Kidney (tissue), 14 donors: Measurements from ENCODE around the gene RNF11. TPM values are rescaled to one million over a fixed set of nuclear protein-coding genes. Genes with fewer than 3 reads are reported as not detected.

ENCODE experiments used
- DNase-seq, 5 donors: peaks; one replicate each; pipeline ENCODE4 v3.0.0-alpha.2; 2013 to 2020
- FAIRE-seq: peaks from 2 replicates; lab custom pipeline; 2012; peaks lifted over from hg19 to GRCh38; lab: Jason Lieb, UNC
- H3K27ac ChIP-seq, 2 donors: one replicate each; pipeline ENCODE4 v1.7.0; 2013; ENCODE audit warnings: low read depth in 2 of 2, low read length in 2 of 2, inconsistent platforms in 1 of 2
- H3K27me3 ChIP-seq: one replicate; pipeline ENCODE4 v1.7.1; 2013; ENCODE audit warnings: low read length, inconsistent platforms; ENCODE audit not compliant: control insufficient read depth, insufficient read depth
- H3K36me3 ChIP-seq, 3 donors: one replicate each; pipeline versions ENCODE4 v1.7.0 to v1.7.1; 2013; ENCODE audit warnings: low read length in 3 of 3, control low read depth in 1 of 3, inconsistent platforms in 1 of 3; ENCODE audit not compliant: insufficient read depth in 3 of 3, control insufficient read depth in 2 of 3
- H3K4me1 ChIP-seq, 3 donors: one replicate each; pipeline versions ENCODE4 v1.7.0 to v1.7.1; 2013; ENCODE audit warnings: low read length in 3 of 3, inconsistent platforms in 1 of 3, low read depth in 1 of 3; ENCODE audit not compliant: control insufficient read depth in 2 of 3, insufficient read depth in 2 of 3
- H3K4me3 ChIP-seq, 3 donors: one replicate each; pipeline versions ENCODE4 v1.7.0 to v1.8.1; 2013; ENCODE audit warnings: low read length in 3 of 3, control low read depth in 1 of 3, inconsistent platforms in 1 of 3
- H3K9ac ChIP-seq, 3 donors: one replicate each; pipeline versions ENCODE4 v1.7.0 to v1.7.1; 2013; ENCODE audit warnings: low read length in 3 of 3, control low read depth in 1 of 3, inconsistent platforms in 1 of 3
- H3K9me3 ChIP-seq, 3 donors: one replicate each; pipeline versions ENCODE4 v1.7.0 to v1.7.1; 2013; ENCODE audit warnings: low read length in 3 of 3, control low read depth in 1 of 3, inconsistent platforms in 1 of 3; ENCODE audit not compliant: control insufficient read depth in 2 of 3, insufficient read depth in 1 of 3
- CTCF ChIP-seq: IDR thresholded peaks from 3 replicates; pipeline ENCODE4 v1.5.1; 2012; ENCODE audit warnings: mild to moderate bottlenecking, moderate library complexity, borderline replicate concordance; ENCODE audit not compliant: insufficient read depth; ENCODE audit errors: extremely low read depth
- intact Hi-C: fragments of 100-400 bp; cut with DNase I; formaldehyde crosslinking; loops from one replicate; pipeline ENCODE4 v1.11.1; 2022
- polyA plus RNA-seq: library from polyadenylated mRNA; stranded (reverse); fragments of 350-450 nt; fragmentation: Illumina TruSeq; extraction: RNeasy Lipid Tissue Mini Kit (QIAGEN cat#74804); gene quantifications from one replicate; pipeline ENCODE4 v1.2.3, GENCODE V29; 2014; ENCODE audit warnings: low read depth, low replicate concordance; ENCODE audit not compliant: insufficient read depth
- total RNA-seq: library from RNA; stranded (reverse); fragmentation: NEBNext Ultra II Directional; extraction: Animal tissue kit (Norgen Biotek cat#: 25700); gene quantifications from one replicate; pipeline ENCODE4 v1.2.1, GENCODE V29; 2021
- donor health status: control.
- donor health status: control.
- donor health status: control.
- donor health status: control.
- donor health status: control.
- donor health status: DM: yes; HTN: yes; CAD: no.
- donor health status: Normal renal cell carcinoma (clear cell type).

Gene RNF11
- total and polyA plus RNA-seq, 2 donors from 2014 or later = 62.5 to 105 TPM

- H3K27ac ChIP-seq = no peak overlapping the region
- H3K9me3 ChIP-seq = no peaks in the 10 kb centered on the region
- peaks cover 0 to 3% (median 0%) of the 10 kb centered on the region in 3 donors for H3K4me1 ChIP-seq
- no peaks in the 10 kb centered on the region for H3K36me3 ChIP-seq
- TF ChIP-seq CTCF = no peak
- DNase-seq (no peak), FAIRE-seq (no peak)
- no peak overlapping the region for H3K4me3 ChIP-seq
- intact Hi-C loops = no loop called here
- H3K27me3 ChIP-seq = no peaks in the 10 kb centered on the region
- H3K9ac ChIP-seq = no peak overlapping the region
Measured at GRCh38 chr1:51210055-51210454, 26.0 kb upstream of the RNF11 start.

- H3K9me3 ChIP-seq = no peaks in the 10 kb centered on the region
- no peak for TF ChIP-seq CTCF
- no peak overlapping the region for H3K9ac ChIP-seq
- H3K4me3 ChIP-seq = no peak overlapping the region
- peaks cover 0 to 8% (median 0%) of the 10 kb centered on the region in 3 donors for H3K4me1 ChIP-seq
- no peaks in the 10 kb centered on the region for H3K27me3 ChIP-seq
- no peak overlapping the region for H3K27ac ChIP-seq
- DNase-seq (no peak), FAIRE-seq (no peak)
- H3K36me3 ChIP-seq = no peaks in the 10 kb centered on the region
- intact Hi-C loops = no loop called here
Measured at GRCh38 chr1:51210676-51211075, 25.4 kb upstream of the RNF11 start.

- Histone ChIP-seq H3K9me3 (no peaks in the 10 kb centered on the region), H3K4me3 (no peak overlapping the region), H3K27me3 (no peaks in the 10 kb centered on the region), H3K4me1 (peaks cover 0 to 11% (median 0%) of the 10 kb centered on the region in 3 donors), H3K27ac (no peak overlapping the region), H3K9ac (no peak overlapping the region), H3K36me3 (no peaks in the 10 kb centered on the region)
- intact Hi-C loops = no loop called here
- DNase-seq (no peak), FAIRE-seq (no peak)
- TF ChIP-seq CTCF = no peak
Measured at GRCh38 chr1:51214615-51215131, 21.4 kb upstream of the RNF11 start.

- peaks cover 0 to 11% (median 0%) of the 10 kb centered on the region in 3 donors for H3K4me1 ChIP-seq
- intact Hi-C loops = no loop called here
- FAIRE-seq (no peak), DNase-seq (no peak)
- no peak overlapping the region for H3K4me3 ChIP-seq
- no peak overlapping the region for H3K9ac ChIP-seq
- no peaks in the 10 kb centered on the region for H3K36me3 ChIP-seq
- H3K9me3 ChIP-seq = no peaks in the 10 kb centered on the region
- no peaks in the 10 kb centered on the region for H3K27me3 ChIP-seq
- H3K27ac ChIP-seq = no peak overlapping the region
- no peak for TF ChIP-seq CTCF
Measured at GRCh38 chr1:51215169-51215568, 20.9 kb upstream of the RNF11 start.
